K562 (cell line): ENCODE measurements around the gene STX1B. TPM values are rescaled to one million over a fixed set of nuclear protein-coding genes. Genes with fewer than 3 reads are reported as not detected.

Experiments
- ATAC-seq: fragments of 200-7000 bp; cut with Tn5 transposase; 3 replicates; pipeline ENCODE4 v1.9.1; 2020; ENCODE audit warnings: moderate library complexity
- BruUV-seq: library from RNA; stranded (reverse); fragments of 400-500 nt; replicated peaks from 2 replicates; lab custom pipeline; 2021; lab: Mats Ljungman, UMichigan
- CTCF ChIA-PET: fragments of 300-600 bp; formaldehyde crosslinking; extraction: SDS; loops from one replicate; lab custom pipeline; 2021; ENCODE audit warnings: low intra/inter-chr PET ratio; lab: Yijun Ruan, JAX
- POLR2A ChIA-PET: fragments of 300-600, 350-650 bp; sonication (Branson Sonifier 250); formaldehyde crosslinking; extraction: SDS; loops from one replicate; lab custom pipeline; 2021; ENCODE audit warnings: antibody characterized with exemption, inconsistent platforms; lab: Yijun Ruan, JAX
- DNase-seq, 4 experiments: peaks; one replicate each; pipeline versions ENCODE4 v3.0.0 to v3.0.0-alpha.2; 2011 to 2018; ENCODE audit warnings: low spot score in 3 of 4, mixed read lengths in 3 of 4; ENCODE audit errors: extremely low read depth in 1 of 4
- FAIRE-seq: peaks from 2 replicates; lab custom pipeline; 2011; peaks lifted over from hg19 to GRCh38; lab: Jason Lieb, UNC
- H2AFZ ChIP-seq: 2 replicates; pipeline ENCODE4 v1.6.0; 2011; ENCODE audit warnings: low read depth, low read length, control low read depth, inconsistent platforms
- H3K27ac ChIP-seq: fragments of 200-600 bp; 3 replicates; pipeline ENCODE4 v1.8.0; 2011; ENCODE audit warnings: low read depth, mild to moderate bottlenecking, control low read depth, inconsistent platforms, low read length, moderate library complexity, mixed read lengths; ENCODE audit errors: extremely low read depth
- H3K27me3 ChIP-seq, 2 experiments: fragments of 300-600 bp in 1 of 2; 2 replicates in 1 of 2; 3 replicates in 1 of 2; pipeline versions ENCODE4 v1.6.0 to v1.8.0; 2011; ENCODE audit warnings: inconsistent platforms in 2 of 2, low read length in 2 of 2, mild to moderate bottlenecking in 1 of 2, mixed read lengths in 1 of 2, moderate library complexity in 1 of 2; ENCODE audit not compliant: control insufficient read depth in 2 of 2, insufficient read depth in 2 of 2
- H3K36me3 ChIP-seq: fragments of 300-600 bp; 3 replicates; pipeline ENCODE4 v1.8.0; 2011; ENCODE audit warnings: mild to moderate bottlenecking, low read length, inconsistent platforms; ENCODE audit not compliant: control insufficient read depth, insufficient read depth
- H3K4me1 ChIP-seq, 2 experiments: fragments of 200-600 bp in 1 of 2; replicated peaks in 1 of 2; 2 replicates in 1 of 2; 3 replicates in 1 of 2; pipeline versions ENCODE4 v1.5.1 to v1.8.0; 2011; ENCODE audit warnings: inconsistent platforms in 2 of 2, low read length in 2 of 2, mild to moderate bottlenecking in 1 of 2, mixed read lengths in 1 of 2, moderate library complexity in 1 of 2; ENCODE audit not compliant: control insufficient read depth in 2 of 2, insufficient read depth in 2 of 2
- H3K4me2 ChIP-seq: 2 replicates; pipeline ENCODE4 v1.6.1; 2011; ENCODE audit warnings: low read length, control low read depth, inconsistent platforms, mixed read lengths; ENCODE audit not compliant: insufficient read depth
- H3K4me3 ChIP-seq: fragments of 200-600 bp; sonication (generic), shearing (Covaris generic); 2 replicates; pipeline ENCODE4 v1.5.1; 2016; ENCODE audit warnings: control low read depth, inconsistent platforms
- H3K79me2 ChIP-seq: fragments of 200-600 bp; 3 replicates; pipeline ENCODE4 v1.8.0; 2011; ENCODE audit warnings: low read length, inconsistent platforms; ENCODE audit not compliant: control insufficient read depth, insufficient read depth
- H3K9ac ChIP-seq, 2 experiments: 2 replicates each; pipeline versions ENCODE4 v1.6.0 to v1.6.1; 2011; ENCODE audit warnings: low read depth in 2 of 2, low read length in 2 of 2, control low read depth in 1 of 2, inconsistent platforms in 1 of 2, mild to moderate bottlenecking in 1 of 2, mixed read lengths in 1 of 2; ENCODE audit not compliant: insufficient read depth in 1 of 2
- H3K9me1 ChIP-seq: one replicate; pipeline ENCODE4 v1.6.0; 2011; ENCODE audit warnings: inconsistent platforms, mild to moderate bottlenecking, low read length, moderate library complexity; ENCODE audit not compliant: control insufficient read depth, insufficient read depth
- H3K9me3 ChIP-seq: replicated peaks from 2 replicates; pipeline ENCODE4 v1.5.1; 2011; ENCODE audit warnings: low read depth, low read length, inconsistent platforms; ENCODE audit not compliant: control insufficient read depth, insufficient read depth
- H4K20me1 ChIP-seq: replicated peaks from 2 replicates; pipeline ENCODE4 v1.6.1; 2011; ENCODE audit warnings: low read length, inconsistent platforms, mixed read lengths; ENCODE audit not compliant: control insufficient read depth, insufficient read depth
- CEBPB ChIP-seq: fragments of 450-650 bp; IDR thresholded peaks from 2 replicates; pipeline ENCODE4 v1.6.1; 2016; ENCODE audit warnings: missing genetic modification characterization, missing compliant biosample characterization
- EGR1 ChIP-seq: fragments of 450-650 bp; conservative IDR thresholded peaks from 2 replicates; pipeline ENCODE4 v1.6.1; 2017; ENCODE audit warnings: mild to moderate bottlenecking
- GTF2E2 ChIP-seq: fragments of 200-800 bp; sonication (Bioruptor generic); IDR thresholded peaks from 2 replicates; pipeline ENCODE4 v1.6.1; 2016; ENCODE audit warnings: missing genetic modification characterization, missing compliant biosample characterization
- HSF4 ChIP-seq: fragments of 250-450 bp; sonication (Bioruptor Pico); IDR thresholded peaks from 2 replicates; pipeline ENCODE4 v2.1.2; 2022; ENCODE audit warnings: mild to moderate bottlenecking, moderate library complexity, borderline replicate concordance
- NFRKB ChIP-seq: fragments of 450-650 bp; IDR thresholded peaks from 2 replicates; pipeline ENCODE4 v1.6.1; 2016; ENCODE audit warnings: low read depth
- NR1H2 ChIP-seq: sonication (generic); formaldehyde crosslinking; IDR thresholded peaks from 2 replicates; pipeline ENCODE4 v1.4.0; 2020; ENCODE audit warnings: mild to moderate bottlenecking, missing genetic modification reagents
- PCBP1 ChIP-seq: fragments of 200-400 bp; formaldehyde crosslinking; IDR thresholded peaks from 2 replicates; pipeline ENCODE4 v1.6.1; 2018; ENCODE audit warnings: mild to moderate bottlenecking, low read depth, low read length; ENCODE audit not compliant: poor library complexity, severe bottlenecking
- WGBS: fragments of 100-300 bp; shearing (Covaris generic); methylation state at CpG from one replicate; pipeline ENCODE4 v1.1.6; 2016; ENCODE audit warnings: low coverage, mixed read lengths; ENCODE audit not compliant: insufficient coverage; ENCODE audit errors: missing lambda C conversion rate; 5-methylcytosine and 5-hydroxymethylcytosine counted together
- in situ Hi-C: fragments of 300-500 bp; cut with MboI; formaldehyde crosslinking; loops from 4 replicates; pipeline ENCODE4 v1.15.0; 2018; ENCODE audit warnings: inconsistent platforms, mixed read lengths
- intact Hi-C: fragments of 100-400 bp; cut with micrococcal nuclease; formaldehyde crosslinking; loops from 2 replicates; pipeline ENCODE4 v1.14.2; 2022
- polyA plus RNA-seq, 8 experiments: library from polyadenylated mRNA; depleted of rRNA in 4 of 8; stranded (reverse) in 5 of 8; unstranded in 3 of 8; fragments of >200 nt; fragmentation: Nextera tagmentation in 2 of 8; fragmentation: Illumina TruSeq in 1 of 8; extraction: Ambion mirVana in 2 of 8; extraction: Trizol in 1 of 8; gene quantifications; 2 replicates each; pipeline versions ENCODE4 v1.2.1 to v1.2.3, GENCODE V29; 2011 to 2014; ENCODE audit warnings: inconsistent platforms in 1 of 8, missing spikeins in 1 of 8
- total RNA-seq, 7 experiments: library from RNA; depleted of rRNA in 6 of 7; stranded (reverse); fragments of >200 nt in 6 of 7; fragmentation: Illumina TruSeq in 2 of 7; extraction: Trizol in 2 of 7; gene quantifications; 2 replicates each; pipeline versions ENCODE4 v1.2.1 to v1.2.3, GENCODE V29; 2011 to 2021; ENCODE audit warnings: low replicate concordance in 1 of 7

STX1B gene
- total and polyA plus RNA-seq, 9 of the 15 experiments (the other 6 are each of a cell fraction or from before 2014, with no cell fraction given): 0.07 to 2.5 (median 0.86) TPM

DNA sequence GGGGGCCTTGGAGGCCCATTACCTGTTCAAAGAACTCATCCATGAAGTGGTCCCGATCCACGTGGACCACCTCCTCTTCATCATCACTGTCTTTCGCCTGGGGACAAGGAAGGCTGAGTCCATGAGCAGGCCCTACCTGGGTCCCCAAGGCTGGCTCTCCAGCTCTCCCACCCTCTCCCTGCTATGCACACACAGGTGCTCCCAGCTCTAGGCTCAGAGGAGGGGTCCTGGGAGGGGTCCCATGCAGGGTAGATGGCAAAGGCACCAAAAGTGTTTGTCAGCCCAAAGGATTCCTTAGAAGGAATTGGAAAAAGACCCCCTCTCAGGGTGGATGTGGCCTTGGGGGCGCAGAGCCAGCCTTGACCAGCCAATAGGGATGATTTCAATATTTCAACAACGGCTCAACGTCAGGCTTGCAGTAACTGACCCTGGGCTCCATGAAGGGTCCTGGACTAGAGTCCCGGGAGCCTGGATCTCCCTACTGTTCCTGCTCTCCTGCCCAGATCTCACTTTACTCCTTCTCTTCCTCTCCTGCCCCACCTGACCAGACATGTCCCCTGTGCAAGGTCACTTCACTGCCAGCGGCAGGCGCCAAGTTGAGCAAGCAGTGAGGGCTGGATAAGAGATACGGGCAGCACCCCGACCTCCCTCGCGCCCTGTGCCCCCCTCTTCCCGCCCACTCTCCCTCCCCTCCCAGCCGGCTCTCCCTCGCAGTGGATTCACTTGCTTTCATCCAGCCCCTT lies 8.8 kb downstream of the STX1B start (continued):
- TF ChIP-seq EGR1 (peak; percentile 53; the same call in 1 of the 2 replicates), NFRKB (no peak)
- TF ChIP-seq, all 486 proteins: peak for 8

DNA sequence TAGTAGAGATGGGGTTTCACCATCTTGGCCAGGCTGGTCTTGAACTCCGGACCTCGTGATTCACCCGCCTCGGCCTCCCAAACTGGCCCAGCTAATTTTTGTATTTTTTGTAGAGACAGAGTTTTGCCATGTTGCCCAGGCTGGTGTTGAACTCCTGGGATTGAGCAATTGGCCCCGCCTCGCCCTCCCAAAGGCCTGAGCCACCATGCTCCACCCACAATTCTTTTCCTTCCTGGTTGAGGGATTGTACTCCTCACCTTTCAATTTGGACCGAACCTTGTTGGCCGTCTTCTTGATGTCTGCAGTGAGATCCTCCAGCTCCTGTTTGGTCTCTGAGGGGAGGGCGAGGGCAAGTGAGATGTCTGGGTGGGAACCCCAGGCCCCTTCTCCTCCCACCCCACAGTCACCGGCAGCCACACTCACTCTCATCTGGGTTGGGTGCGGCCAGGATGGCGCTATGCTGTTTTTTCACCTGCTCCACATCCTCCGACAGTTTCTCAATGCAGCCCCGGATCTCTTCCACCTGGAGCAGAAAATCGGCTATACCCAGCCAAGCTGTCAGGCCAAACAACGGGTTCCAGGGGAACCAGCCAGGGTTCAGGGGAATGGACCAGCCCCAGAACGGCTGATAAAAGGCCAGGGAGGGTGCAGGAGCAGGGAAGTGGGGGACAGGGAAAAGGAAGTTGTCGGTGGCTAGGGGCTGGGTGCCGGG lies 9.6 kb downstream of the STX1B start:
- intact Hi-C loops: no loop called here
- no peak for ATAC-seq
- H3K9ac ChIP-seq: 0 out of 4 replicates have a peak overlapping the region, but pooled peaks of 1 of the 2 experiments have one; percentile 7
- no peaks in the 10 kb centered on the region for H3K27me3 ChIP-seq
- POLR2A ChIA-PET: interaction anchor here (1.0 to 1.1 kb wide), 2 partner anchors 179 to 180 kb away, joined by 5 read pairs; partner anchors contain the start of gene FUS
- peak overlapping the region; percentile 28; the same call in 1 of the 2 replicates for H2AFZ ChIP-seq
- no peak overlapping the region for H3K4me2 ChIP-seq
- in situ Hi-C loops: no loop called here
- H3K27ac ChIP-seq: no peak overlapping the region
- H4K20me1 ChIP-seq: no peaks in the 10 kb centered on the region
- DNase-seq: no peak
- H3K79me2 ChIP-seq: peaks cover 3% of the 10 kb centered on the region; the same call in 2 of the 3 replicates
- WGBS: 75% methylated on average over 19 of the region's 19 CpGs
- no peaks in the 10 kb centered on the region for H3K9me1 ChIP-seq
- no peaks in the 10 kb centered on the region for H3K9me3 ChIP-seq
- CTCF ChIA-PET: interaction anchor here (0.7 kb wide), 1 partner anchor 459 kb away, joined by 3 read pairs; no protein-coding TSS in a partner anchor
- no peaks in the 10 kb centered on the region for H3K36me3 ChIP-seq
- TF ChIP-seq PCBP1 (no peak), NR1H2 (CRISPR knock-in tag) (no peak), CEBPB (tag) (peak; percentile 54; the same call in 1 of the 2 replicates), HSF4 (CRISPR knock-in tag) (no peak), GTF2E2 (tag) (no peak)
- no peak overlapping the region for H3K4me3 ChIP-seq
- FAIRE-seq: no peak
- peaks cover 39 to 46% of the 10 kb centered on the region in 2 experiments for H3K4me1 ChIP-seq
- BruUV-seq: no TSS peak
